ENCODE results near the gene CYP27B1. TPM values are rescaled to one million over a fixed set of nuclear protein-coding genes. Genes with fewer than 3 reads are reported as not detected.

The CYP27B1 gene
- total RNA-seq, 1 experiment from 2014 or later: 0.07 TPM

DNA sequence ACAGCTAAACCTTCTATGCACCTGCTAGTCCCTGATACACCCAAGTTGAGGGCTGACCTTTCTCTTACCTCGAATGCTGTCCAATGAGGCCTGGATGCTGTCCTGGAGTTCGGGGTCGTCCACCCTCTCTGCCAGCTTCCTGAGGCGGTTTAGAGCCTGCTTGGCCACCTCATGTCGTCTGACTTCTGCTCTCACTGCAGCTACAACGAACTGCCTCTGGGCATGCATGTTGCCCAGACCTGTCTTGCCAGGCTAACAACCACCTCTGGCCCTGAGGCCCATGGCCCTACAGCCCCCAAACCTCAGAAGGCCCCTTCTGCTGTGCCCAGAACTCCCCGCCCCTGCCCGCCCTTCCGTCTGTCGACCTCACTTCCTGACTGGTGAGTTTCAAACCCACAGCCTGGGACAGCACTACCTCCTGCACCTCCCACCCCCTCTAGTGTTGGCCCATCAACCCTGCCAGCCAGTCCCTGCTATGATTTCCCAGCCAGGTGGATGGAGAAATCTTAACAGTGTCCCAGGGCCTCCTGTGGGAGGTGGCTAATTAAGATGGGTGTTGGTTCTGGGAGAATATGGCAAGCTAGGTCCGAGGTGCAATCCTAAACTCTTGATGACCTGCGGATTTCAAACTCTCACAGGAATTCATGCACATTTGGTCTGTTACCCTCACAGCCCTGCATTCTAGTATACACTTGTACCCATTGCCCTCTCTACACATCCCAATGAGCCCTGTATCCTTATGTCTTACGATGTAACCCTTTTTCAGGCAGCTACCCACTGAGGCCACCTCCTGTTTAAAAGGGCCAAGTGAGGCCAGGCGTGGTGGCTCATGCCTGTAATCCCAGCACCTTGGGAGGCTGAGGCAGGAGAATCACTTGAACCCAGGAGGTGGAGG, 24.8 kb downstream of the CYP27B1 start:
- no peak for DNase-seq (ENCODE audit: low read depth)
- in situ Hi-C loops (cut with HindIII; ENCODE audit: low pct_unique_long_range_greater_than_20kb, low sequenced_read_pairs): no loop called here

DNA sequence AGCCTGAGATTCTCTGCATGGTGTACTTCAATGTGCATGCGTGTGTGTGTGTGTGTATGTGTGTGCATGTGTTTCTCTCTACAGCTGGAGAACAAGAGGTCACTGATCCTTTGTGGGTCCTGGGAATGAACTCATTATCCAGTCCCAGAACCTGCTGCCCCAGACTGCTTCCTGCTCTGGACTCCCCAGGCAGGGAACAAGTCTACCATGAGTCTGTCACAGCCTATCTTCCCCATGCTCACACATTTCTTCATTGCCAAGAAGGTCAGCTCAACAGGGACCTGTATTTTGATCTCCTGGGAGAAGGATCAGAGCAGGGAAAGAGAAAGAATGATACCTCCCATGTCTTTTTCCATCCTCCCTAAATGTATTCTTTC, 25.5 kb downstream of the CYP27B1 start:
- DNase-seq (ENCODE audit: low read depth): no peak
- in situ Hi-C loops (cut with HindIII; ENCODE audit: low pct_unique_long_range_greater_than_20kb, low sequenced_read_pairs): no loop called here

DNA sequence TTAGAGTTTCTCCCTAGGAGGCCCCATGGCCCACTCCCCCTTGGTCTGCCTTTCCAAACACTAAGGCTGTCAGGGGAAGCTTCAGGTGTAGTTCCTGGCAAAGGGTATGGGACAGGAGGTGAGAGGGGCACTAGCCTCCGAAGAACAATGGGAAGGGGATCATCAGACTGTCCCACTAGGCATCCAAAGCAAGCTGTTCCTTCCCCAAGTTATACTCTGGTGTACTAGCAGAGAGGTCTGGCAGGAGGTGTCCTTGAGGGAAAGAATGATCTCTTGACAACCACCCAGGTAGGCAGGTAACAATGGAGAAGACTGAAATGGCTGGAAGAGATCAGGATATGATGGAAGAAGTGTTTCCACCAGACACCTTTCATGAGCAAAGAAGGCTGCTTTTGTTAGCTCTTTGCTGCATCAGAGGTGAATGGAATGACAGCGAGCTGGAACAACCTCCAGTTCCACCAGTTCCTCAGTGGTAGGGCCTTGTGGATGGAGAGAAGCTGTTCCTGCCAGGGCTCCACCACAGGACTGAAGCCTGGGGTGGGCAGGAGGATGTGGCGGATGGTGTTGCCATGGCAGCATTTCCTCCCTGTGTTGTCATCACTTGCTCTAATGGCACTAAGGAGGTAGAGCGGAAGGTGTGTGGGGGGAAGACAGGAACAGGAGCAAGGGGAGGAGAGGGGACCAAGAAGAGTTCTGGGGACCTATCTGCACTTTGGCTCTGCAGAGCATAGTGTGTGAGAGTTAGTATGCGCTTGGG, 26.0 kb downstream of the CYP27B1 start:
- no peak for DNase-seq (ENCODE audit: low read depth)
- in situ Hi-C loops (cut with HindIII; ENCODE audit: low pct_unique_long_range_greater_than_20kb, low sequenced_read_pairs): no loop called here

DNA sequence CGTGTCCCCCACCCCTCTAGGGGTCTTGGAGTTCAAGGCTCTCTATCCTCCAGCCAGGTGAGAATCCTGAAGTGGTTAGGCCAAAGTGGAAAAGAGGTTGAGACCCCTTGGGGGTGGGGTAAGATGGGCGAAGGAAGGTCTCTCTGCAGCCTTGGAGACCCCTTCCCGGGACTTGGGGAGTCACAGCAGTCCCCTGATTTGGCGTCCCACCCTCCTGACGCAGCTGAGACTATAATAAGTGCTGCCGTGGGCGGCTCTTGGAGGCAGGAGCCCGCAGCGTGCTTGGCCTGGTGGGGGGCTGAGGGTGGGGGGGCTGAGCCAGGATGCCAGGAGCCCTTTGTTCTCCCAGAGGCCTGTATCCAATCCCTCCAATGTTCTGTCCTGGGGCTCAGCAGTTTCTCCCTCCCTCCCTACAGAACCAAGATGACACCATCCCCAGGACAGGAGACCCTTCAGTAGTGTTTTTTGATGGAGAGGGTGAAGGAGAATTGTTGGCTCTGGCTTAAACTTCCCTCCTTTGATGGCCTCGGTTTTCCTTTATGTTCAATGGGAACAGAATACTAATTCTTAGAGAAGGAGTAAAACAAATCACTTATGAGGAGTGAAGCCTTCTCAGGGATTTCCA, 26.9 kb downstream of the CYP27B1 start:
- in situ Hi-C loops (cut with HindIII; ENCODE audit: low pct_unique_long_range_greater_than_20kb, low sequenced_read_pairs): no loop called here
- DNase-seq (ENCODE audit: low read depth): no peak

DNA sequence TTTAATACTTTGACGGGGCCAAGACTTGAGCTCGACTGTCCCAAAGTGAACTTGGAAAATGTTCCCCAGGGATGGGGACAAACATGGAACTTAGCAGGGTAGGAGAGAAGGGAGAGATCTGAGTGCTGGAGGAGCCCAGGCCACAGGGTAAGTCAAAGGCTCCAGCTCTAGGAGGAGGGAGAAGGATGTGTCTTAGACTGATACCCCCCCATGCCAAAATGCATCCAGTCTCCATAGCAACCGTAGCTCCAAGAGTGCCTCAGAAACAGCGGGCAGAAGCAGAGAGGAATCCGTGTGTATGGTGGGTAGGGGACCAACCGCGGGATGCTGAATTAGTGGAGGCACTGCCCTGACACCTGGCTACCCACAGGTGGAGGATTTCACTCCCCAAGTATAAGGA, 27.5 kb downstream of the CYP27B1 start:
- no peak for DNase-seq (ENCODE audit: low read depth)
- in situ Hi-C loops (cut with HindIII; ENCODE audit: low pct_unique_long_range_greater_than_20kb, low sequenced_read_pairs): no loop called here

DNA sequence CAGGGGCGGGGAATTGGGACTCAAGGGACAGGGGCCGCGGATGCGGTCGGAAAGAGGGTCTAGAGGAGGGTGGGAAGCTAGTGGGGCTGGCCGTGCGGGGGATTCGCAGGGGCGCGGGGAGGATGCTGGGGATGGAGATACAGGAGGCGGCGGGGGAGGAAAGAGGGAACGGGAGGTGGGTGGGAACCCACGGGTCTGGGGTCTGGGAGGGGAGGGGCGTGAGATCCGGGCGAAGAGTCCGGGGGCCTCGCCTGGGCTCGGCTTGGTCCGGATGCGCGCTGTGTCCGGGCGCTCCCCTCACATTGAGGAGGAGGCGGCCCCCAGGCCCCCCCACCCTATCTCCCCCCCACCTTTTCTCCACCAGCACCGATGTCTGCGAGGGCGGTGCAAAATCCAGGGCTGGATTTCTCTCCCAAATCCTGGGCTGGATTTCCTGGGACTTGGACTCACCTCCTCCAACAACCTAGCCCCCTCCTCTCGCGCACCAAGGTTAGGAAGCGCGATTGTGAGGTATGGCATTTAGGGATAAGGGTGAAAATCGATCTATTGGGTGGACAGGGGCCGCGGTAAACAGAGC, 28.1 kb downstream of the CYP27B1 start, which contains the start of gene AGAP2:
Gene AGAP2, minus strand, starts transcription at position 82 of the 577 bp plus-strand sequence. CDS start 496 bp downstream, outside the sequence.
- in situ Hi-C loops (cut with HindIII; ENCODE audit: low pct_unique_long_range_greater_than_20kb, low sequenced_read_pairs): no loop called here
- no peak for DNase-seq (ENCODE audit: low read depth)

DNA sequence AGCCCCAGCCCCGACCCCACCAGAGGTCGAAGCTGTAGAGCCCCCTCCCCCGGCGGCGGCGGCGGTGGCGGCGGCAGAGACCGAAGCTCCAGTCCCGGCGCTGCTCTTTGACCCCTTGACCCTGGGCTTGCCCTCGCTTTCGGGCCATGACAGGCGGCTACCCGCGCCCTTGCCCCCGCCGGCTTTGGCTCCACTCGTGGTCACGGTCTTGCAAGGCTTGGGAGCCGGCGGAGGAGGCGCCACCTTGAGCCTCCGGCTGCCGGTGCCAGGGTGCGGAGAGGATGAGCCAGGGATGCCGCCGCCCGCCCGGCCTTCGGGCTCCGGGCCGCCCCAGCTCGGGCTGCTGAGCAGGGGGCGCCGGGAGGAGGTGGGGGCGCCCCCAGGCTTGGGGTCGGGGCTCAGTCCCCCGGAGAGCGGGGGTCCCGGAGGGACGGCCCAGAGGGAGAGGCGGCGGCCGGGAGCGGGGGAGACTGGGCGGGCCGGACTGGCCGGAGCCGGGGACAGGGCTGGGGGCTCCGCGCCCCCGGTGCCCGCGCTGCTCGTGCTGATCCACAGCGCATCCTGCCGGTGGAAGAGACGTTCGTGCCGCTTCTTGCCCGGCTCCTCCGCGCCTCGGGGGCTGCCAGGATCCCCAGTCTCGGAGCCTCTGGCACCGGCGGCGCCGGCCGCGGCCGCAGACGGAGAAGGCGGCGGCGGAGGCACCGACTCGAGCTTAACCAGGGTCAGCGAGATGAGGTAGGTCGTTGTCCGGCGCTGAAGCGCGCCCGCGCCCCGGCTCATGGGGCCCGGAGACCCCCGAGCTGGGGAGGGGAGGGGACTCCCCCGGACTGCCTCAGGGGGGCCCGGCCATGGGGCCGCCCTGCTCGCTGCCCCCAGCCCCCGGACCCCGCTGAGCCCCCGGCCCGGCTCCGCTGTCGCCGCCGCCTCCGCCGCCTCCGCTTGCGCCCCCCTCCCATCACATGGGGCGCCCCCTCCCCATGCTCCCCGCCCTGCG, 29.1 kb downstream of the CYP27B1 start:
- DNase-seq (ENCODE audit: low read depth): no peak
- in situ Hi-C loops (cut with HindIII; ENCODE audit: low pct_unique_long_range_greater_than_20kb, low sequenced_read_pairs): no loop called here

DNA sequence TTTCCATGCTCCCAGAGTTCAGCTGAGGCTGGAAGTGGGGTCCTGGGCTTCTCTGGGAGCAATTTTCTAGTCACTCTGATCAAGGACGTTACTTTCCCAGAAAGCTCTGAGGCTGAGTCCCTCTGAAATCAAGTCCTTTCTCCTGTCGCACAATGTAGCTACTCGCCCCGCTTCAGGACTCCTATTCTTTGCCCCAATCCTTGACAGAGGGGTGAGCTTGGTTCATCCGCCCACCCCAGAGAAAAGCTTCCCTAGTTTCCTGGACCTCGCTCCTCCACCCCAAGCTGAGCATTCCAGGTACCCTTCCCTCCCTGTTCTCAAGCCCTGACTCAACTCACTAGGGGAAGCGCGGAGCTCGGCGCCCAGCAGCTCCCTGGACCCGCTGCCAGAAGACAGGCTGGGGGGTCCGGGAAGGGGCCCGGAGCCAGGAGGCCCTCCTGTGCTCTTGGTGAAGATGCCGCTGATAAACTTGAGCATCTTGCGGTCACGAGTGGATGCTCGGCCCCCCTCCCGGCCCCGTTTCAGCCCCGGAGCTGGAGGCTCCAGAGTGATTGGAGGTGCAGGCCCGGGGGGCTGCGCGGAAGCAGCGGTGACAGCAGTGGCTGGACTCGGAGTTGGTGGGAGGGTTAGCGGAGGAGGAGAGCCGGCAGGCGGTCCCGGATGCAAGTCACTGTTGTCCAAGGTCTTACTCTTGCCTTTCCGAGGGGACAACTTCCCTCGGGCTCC, 30.0 kb downstream of the CYP27B1 start:
- no peak for DNase-seq (ENCODE audit: low read depth)
- in situ Hi-C loops (cut with HindIII; ENCODE audit: low pct_unique_long_range_greater_than_20kb, low sequenced_read_pairs): no loop called here

DNA sequence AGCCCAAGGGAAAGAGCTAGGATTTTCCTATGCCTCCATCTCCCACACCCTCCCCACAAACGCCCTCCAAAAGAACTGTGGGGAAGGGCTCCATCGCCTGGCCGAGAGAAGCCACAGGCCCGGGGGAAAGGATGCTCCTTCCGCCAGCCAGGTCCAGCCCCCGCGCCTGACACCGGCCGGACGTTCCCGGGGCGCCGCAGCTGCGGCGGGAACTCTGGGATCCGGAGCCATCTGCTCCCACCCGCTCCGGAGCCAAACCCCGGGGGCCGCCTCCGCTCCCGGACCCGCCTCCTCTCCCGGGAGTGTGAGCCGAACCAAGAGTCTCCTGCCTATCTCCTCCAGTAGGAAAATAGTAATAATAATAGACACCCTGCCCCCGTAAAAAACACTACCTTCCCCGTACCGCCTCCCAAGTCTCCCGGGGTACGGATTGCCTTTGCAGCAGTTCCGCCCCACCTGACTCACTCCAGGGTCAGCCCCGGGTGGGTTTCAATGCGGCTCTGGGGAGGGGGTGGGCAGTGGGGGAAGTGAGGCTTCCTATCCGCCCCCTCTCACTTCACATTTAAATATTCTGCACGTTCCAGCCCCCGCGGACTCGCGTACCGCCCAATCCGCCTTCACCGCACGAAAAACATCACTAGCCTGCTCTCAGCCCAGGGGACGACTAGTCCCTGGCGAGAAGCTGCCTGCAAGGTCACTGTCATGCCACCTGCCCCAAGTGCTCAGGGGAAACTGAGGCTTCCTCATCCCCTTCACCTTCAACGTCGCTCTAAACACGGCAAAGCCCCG, 30.7 kb downstream of the CYP27B1 start:
- in situ Hi-C loops (cut with HindIII; ENCODE audit: low pct_unique_long_range_greater_than_20kb, low sequenced_read_pairs): no loop called here
- DNase-seq (ENCODE audit: low read depth): peak; percentile 28

DNA sequence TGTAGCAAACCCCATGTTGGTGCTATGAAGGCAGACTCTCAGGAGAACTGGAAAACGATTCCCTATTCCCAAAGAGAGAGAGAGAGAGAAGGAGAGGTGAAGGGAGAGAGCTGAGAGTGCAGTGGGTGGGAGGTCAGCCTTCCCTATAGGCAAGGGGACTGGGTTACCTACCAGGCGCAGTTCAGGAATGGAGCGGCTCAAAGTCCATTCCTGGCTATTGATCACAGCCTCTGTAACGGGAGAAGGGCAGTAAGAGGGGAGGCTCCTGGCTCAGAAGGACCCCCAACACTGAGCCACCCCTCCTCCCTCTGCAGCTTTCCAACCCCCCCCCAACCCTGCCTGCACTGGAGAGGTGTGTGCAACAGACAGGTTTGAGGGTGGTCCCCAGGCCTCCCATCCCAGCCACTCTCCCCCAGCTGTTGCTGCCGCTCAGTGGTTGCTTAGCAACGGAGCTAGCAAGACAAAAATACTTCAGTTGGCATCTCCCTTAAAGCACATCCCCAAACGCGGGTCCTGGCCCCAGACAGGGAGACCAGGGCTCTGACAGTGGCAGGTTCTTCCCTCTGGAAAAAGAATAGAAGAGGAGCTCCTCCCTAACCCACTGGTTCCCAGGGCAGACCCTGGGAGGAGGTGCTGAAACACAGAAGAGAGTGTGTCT, 31.6 kb downstream of the CYP27B1 start:
- in situ Hi-C loops (cut with HindIII; ENCODE audit: low pct_unique_long_range_greater_than_20kb, low sequenced_read_pairs): no loop called here
- DNase-seq (ENCODE audit: low read depth): no peak

DNA sequence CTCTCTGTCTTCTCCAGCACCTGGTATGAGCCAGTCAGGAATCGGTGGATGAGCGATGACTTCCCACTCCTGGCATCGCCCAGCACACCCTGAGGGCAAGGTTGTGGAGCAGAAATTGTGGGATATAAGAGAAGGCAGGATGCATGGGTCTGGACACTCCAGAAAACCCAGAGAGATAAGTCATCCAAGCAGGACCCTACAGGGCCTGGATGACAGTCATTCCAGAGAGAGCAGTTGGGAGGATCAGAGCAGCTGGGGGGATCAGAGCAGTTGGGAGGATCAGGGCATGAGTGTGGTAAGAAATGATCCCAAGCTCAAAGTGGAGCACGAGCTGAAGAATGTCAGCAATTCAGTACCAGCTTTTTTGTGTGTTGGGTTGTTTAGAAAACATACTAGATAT, 32.3 kb downstream of the CYP27B1 start:
- no peak for DNase-seq (ENCODE audit: low read depth)
- in situ Hi-C loops (cut with HindIII; ENCODE audit: low pct_unique_long_range_greater_than_20kb, low sequenced_read_pairs): no loop called here

DNA sequence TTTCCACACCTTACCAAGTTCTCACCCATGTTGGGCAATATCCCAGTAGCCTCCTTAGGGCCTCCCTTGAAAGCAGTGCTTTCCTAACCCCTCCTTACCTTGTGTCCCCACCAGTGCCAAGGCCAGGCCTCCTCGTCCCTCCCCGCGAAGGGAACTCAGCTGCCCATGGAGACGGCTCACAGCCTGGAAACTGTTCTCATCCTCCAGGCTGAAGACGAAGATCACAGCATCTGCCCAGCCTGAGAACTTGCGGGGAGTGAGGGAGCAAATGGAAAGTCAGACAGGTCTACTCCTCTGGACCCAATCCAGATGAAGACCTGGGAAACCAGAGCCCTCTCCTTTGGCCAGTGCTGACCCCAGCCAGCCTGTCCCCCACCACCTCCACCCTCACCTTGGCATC, 33.0 kb downstream of the CYP27B1 start:
- in situ Hi-C loops (cut with HindIII; ENCODE audit: low pct_unique_long_range_greater_than_20kb, low sequenced_read_pairs): no loop called here

DNA sequence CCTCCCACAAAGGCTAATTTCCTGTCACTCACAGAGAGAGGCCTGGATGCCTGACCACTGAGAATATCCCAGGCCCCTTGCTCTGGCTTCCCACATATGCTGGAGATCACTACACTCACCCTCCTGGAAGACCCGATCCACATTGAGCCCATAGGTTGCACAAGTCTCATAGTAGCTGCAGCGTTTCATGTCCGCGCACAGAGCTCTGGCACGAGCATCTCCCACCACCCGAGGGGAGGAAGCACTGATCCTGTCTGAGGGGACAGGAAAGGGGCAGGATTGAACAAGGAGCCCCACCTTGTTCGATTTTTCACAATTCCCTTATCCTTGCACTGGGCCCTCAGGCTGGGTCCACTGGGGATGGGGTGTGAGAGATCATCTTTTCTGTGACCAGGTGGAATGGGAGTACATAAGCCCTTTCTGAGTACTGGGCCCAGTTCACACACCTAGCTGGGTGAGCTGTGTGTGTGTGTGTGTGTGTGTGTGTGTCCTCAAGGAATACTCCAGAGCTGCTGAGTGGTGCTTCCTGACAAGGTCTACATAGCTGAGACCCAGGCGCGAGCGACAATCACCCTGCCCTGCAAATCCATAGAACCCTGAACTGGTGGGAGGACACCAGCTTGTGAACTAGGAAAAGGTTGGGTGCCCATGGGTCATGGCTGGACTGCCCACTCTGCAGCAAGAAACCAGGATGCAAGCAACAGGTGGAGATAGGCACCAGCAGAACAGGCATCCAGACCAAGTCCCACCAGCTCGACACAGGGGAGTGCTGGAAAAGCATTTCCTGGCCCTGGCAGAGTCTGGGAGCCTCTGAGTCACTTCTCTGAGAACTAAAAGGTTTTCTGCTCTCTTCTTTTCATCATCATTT, 33.9 kb downstream of the CYP27B1 start:
- in situ Hi-C loops (cut with HindIII; ENCODE audit: low pct_unique_long_range_greater_than_20kb, low sequenced_read_pairs): no loop called here

More for the DNA sequence above, 33.0 kb downstream of the CYP27B1 start:
- no peak for DNase-seq (ENCODE audit: low read depth)

DNA sequence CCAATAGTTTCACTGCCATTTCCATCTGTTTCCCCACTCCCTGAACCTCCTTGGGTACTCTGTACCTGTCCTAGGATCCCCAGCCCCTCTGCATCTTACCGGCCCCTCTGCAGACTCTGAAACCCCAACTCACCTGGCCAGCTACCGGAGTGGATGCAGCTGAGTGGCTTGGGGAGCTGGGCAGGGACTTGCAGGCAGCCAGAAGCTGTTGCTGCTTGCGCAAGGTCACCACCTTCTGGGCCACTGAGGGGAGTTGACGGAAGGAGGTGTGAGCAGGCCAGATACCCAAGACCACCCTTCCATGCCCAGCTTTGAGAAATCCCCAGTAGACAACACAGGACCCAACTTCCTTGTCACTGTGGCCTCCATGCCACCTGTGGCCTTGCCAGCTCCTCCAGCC, 34.6 kb downstream of the CYP27B1 start:
- in situ Hi-C loops (cut with HindIII; ENCODE audit: low pct_unique_long_range_greater_than_20kb, low sequenced_read_pairs): no loop called here
- no peak for DNase-seq (ENCODE audit: low read depth)

More for the DNA sequence above, 33.9 kb downstream of the CYP27B1 start:
- DNase-seq (ENCODE audit: low read depth): no peak

Data from Caki2 (cell line).